OCI-LY1 (cell line): ENCODE data around the gene FNIP2.

Source experiments
- H2AFZ ChIP-seq: fragments of 200-600 bp; sonication (generic), shearing (Covaris generic); 2 replicates; pipeline ENCODE4 v1.6.0; 2014; ENCODE audit warnings: antibody characterized with exemption, mild to moderate bottlenecking, low read length
- H3F3A ChIP-seq: fragments of 200-600 bp; sonication (generic), shearing (Covaris generic); 2 replicates; pipeline ENCODE4 v1.6.0; 2014; ENCODE audit warnings: mild to moderate bottlenecking, antibody characterized with exemption, low read length, moderate library complexity; ENCODE audit not compliant: insufficient read depth
- H3K27ac ChIP-seq: fragments of 200-600 bp; sonication (generic); 2 replicates; pipeline ENCODE4 v1.5.1; 2014; ENCODE audit warnings: low read length, mixed run types, mild to moderate bottlenecking, low read depth; ENCODE audit not compliant: poor library complexity, severe bottlenecking
- H3K27me3 ChIP-seq: fragments of 200-600 bp; sonication (generic); 2 replicates; pipeline ENCODE4 v1.6.0; 2014; ENCODE audit warnings: antibody characterized with exemption, mild to moderate bottlenecking, low read length, moderate library complexity; ENCODE audit not compliant: insufficient read depth
- H3K36me3 ChIP-seq: fragments of 200-600 bp; sonication (generic); 2 replicates; pipeline ENCODE4 v1.6.1; 2014; ENCODE audit warnings: mild to moderate bottlenecking, antibody characterized with exemption, low read length, moderate library complexity, mixed read lengths; ENCODE audit not compliant: insufficient read depth
- H3K4me1 ChIP-seq: fragments of 200-600 bp; sonication (generic); 2 replicates; pipeline ENCODE4 v1.5.1; 2014; ENCODE audit warnings: mild to moderate bottlenecking, low read length, moderate library complexity; ENCODE audit not compliant: insufficient read depth, severe bottlenecking
- H3K4me2 ChIP-seq: fragments of 200-600 bp; sonication (generic), shearing (Covaris generic); 2 replicates; pipeline ENCODE4 v1.6.1; 2014; ENCODE audit warnings: low read length
- H3K4me3 ChIP-seq: fragments of 200-600 bp; sonication (generic); 2 replicates; pipeline ENCODE4 v1.5.1; 2014; ENCODE audit warnings: low read length, low read depth, mild to moderate bottlenecking, mixed read lengths; ENCODE audit not compliant: poor library complexity, severe bottlenecking
- H3K79me2 ChIP-seq: fragments of 200-600 bp; shearing (Covaris generic); 2 replicates; pipeline ENCODE4 v1.6.1; 2016; ENCODE audit warnings: mixed run types, low read length, mixed read lengths; ENCODE audit not compliant: insufficient read depth
- H3K9ac ChIP-seq: fragments of 200-600 bp; sonication (generic), shearing (Covaris generic); 2 replicates; pipeline ENCODE4 v1.6.1; 2014; ENCODE audit warnings: mild to moderate bottlenecking, low read length, mixed read lengths
- H3K9me2 ChIP-seq: fragments of 200-600 bp; sonication (generic), shearing (Covaris generic); 2 replicates; pipeline ENCODE4 v1.6.1; 2014; ENCODE audit warnings: low read depth, mild to moderate bottlenecking, low read length, mixed read lengths
- H3K9me3 ChIP-seq: fragments of 200-600 bp; shearing (Covaris generic); 2 replicates; pipeline ENCODE4 v1.6.1; 2014; ENCODE audit warnings: low read length, mixed read lengths
- H4K20me1 ChIP-seq: fragments of 200-600 bp; sonication (generic), shearing (Covaris generic); 2 replicates; pipeline ENCODE4 v1.6.0; 2016; ENCODE audit warnings: mild to moderate bottlenecking, low read length; ENCODE audit not compliant: insufficient read depth
- CTCF ChIP-seq: fragments of 200-600 bp; sonication (generic), shearing (Covaris generic); IDR thresholded peaks from 2 replicates; pipeline ENCODE4 v1.5.1; 2017; ENCODE audit warnings: mild to moderate bottlenecking, antibody characterized with exemption, low read length, moderate library complexity, mixed read lengths
- EZH2 ChIP-seq: fragments of 200-600 bp; sonication (generic), shearing (Covaris generic); IDR thresholded peaks from 2 replicates; pipeline ENCODE4 v1.8.0; 2017; ENCODE audit warnings: borderline replicate concordance, mixed run types, mild to moderate bottlenecking, antibody characterized with exemption, low read length, moderate library complexity, mixed read lengths

FNIP2 gene

GRCh38 chr4:158769175-158769921, 522 bp downstream of the FNIP2 start:
- H3K27ac ChIP-seq = no peak overlapping the region
- H4K20me1 ChIP-seq = no peaks in the 10 kb centered on the region
- H3K9ac ChIP-seq = peak overlapping the region; percentile 64
- H3K9me2 ChIP-seq = no peaks in the 10 kb centered on the region
- peak overlapping the region; percentile 82 for H3K4me2 ChIP-seq
- TF ChIP-seq CTCF (no peak), EZH2 (no peak)
- no peaks in the 10 kb centered on the region for H3F3A ChIP-seq
- no peaks in the 10 kb centered on the region for H3K9me3 ChIP-seq
- H3K79me2 ChIP-seq = no peaks in the 10 kb centered on the region
- H3K4me3 ChIP-seq = peak overlapping the region; percentile 64
- H2AFZ ChIP-seq = no peak overlapping the region
- H3K4me1 ChIP-seq = peaks cover 13% of the 10 kb centered on the region
- H3K27me3 ChIP-seq = 0 out of 2 replicates have a peak, but pooled peaks cover 4% of the 10 kb centered on the region
- no peaks in the 10 kb centered on the region for H3K36me3 ChIP-seq

- no peaks in the 10 kb centered on the region for H3K36me3 ChIP-seq
- peaks cover 13% of the 10 kb centered on the region for H3K4me1 ChIP-seq
- no peaks in the 10 kb centered on the region for H3K9me3 ChIP-seq
- H3K9me2 ChIP-seq = no peaks in the 10 kb centered on the region
- H3K4me3 ChIP-seq = no peak overlapping the region
- H3K4me2 ChIP-seq = no peak overlapping the region
- TF ChIP-seq EZH2 (no peak), CTCF (no peak)
- no peak overlapping the region for H3K27ac ChIP-seq
- H3K79me2 ChIP-seq = no peaks in the 10 kb centered on the region
- no peaks in the 10 kb centered on the region; the same call in 1 of the 2 replicates for H4K20me1 ChIP-seq
- H3F3A ChIP-seq = no peaks in the 10 kb centered on the region
- no peak overlapping the region for H2AFZ ChIP-seq
- H3K27me3 ChIP-seq = 0 out of 2 replicates have a peak, but pooled peaks cover 4% of the 10 kb centered on the region
- H3K9ac ChIP-seq = no peak overlapping the region
These were observed 1.8 kb downstream of the FNIP2 start for GRCh38 chr4:158770671-158771070.

- Histone ChIP-seq H2AFZ (no peak overlapping the region), H4K20me1 (no peaks in the 10 kb centered on the region; the same call in 1 of the 2 replicates), H3K4me2 (no peak overlapping the region), H3K9me2 (no peaks in the 10 kb centered on the region), H3K27me3 (0 out of 2 replicates have a peak, but pooled peaks cover 4% of the 10 kb centered on the region), H3K4me3 (no peak overlapping the region), H3F3A (no peaks in the 10 kb centered on the region), H3K4me1 (peaks cover 13% of the 10 kb centered on the region), H3K9ac (no peak overlapping the region), H3K9me3 (no peaks in the 10 kb centered on the region), H3K36me3 (no peaks in the 10 kb centered on the region), H3K79me2 (no peaks in the 10 kb centered on the region), H3K27ac (no peak overlapping the region)
- no peak for TF ChIP-seq EZH2
These were observed 3.0 kb downstream of the FNIP2 start for GRCh38 chr4:158771776-158772175.
